Mammary epithelial cell (primary cell): ENCODE data around the gene IL1RL2.

Experiments
- EZH2 ChIP-seq: IDR thresholded peaks from 2 replicates; pipeline ENCODE4 v1.6.1; 2012; ENCODE audit warnings: low read length, inconsistent platforms, borderline replicate concordance
- TF ChIP-seq, protein P1 (sequence below), 2 donors: IDR thresholded peaks in 1 of 2; conservative IDR thresholded peaks in 1 of 2; 2 replicates each; pipeline ENCODE4 v1.5.1; 2011 to 2012; ENCODE audit warnings: inconsistent platforms in 2 of 2, low read length in 2 of 2, mild to moderate bottlenecking in 2 of 2, control low read depth in 1 of 2, low read depth in 1 of 2; ENCODE audit not compliant: insufficient read depth in 1 of 2; ENCODE audit errors: extremely low read depth in 1 of 2

DNA sequence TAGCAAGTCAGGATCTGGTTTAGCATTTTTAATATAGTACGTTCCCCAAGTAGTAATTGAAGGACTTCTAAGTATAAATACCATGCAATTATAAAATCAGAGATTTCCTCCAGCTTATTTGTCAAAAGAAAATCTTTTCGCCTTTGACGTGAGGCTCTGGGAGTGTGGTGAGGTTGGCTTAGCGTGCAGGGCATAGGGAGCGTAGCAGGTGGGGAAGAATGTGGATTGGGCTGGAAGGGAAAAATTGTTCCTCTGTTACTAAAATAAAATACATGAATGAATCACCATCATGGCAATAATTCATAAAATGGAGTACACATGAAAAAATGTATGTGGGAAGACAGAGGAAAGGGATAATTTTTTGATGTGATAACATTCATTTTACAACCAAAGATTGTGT is 5.4 kb upstream of the IL1RL2 start:
- TF ChIP-seq, protein P1, sequence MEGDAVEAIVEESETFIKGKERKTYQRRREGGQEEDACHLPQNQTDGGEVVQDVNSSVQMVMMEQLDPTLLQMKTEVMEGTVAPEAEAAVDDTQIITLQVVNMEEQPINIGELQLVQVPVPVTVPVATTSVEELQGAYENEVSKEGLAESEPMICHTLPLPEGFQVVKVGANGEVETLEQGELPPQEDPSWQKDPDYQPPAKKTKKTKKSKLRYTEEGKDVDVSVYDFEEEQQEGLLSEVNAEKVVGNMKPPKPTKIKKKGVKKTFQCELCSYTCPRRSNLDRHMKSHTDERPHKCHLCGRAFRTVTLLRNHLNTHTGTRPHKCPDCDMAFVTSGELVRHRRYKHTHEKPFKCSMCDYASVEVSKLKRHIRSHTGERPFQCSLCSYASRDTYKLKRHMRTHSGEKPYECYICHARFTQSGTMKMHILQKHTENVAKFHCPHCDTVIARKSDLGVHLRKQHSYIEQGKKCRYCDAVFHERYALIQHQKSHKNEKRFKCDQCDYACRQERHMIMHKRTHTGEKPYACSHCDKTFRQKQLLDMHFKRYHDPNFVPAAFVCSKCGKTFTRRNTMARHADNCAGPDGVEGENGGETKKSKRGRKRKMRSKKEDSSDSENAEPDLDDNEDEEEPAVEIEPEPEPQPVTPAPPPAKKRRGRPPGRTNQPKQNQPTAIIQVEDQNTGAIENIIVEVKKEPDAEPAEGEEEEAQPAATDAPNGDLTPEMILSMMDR (conservative IDR thresholded peaks at IDR 0.05 in 1 of 2, IDR thresholded peaks at IDR 0.05 in 1 of 2; ENCODE audit: extremely low read depth in 1 of 2, insufficient read depth in 1 of 2, low read depth in 1 of 2, low read length in 2 of 2): no peak
- TF ChIP-seq EZH2: no peak
